Tibial artery (tissue), 4 donors: ENCODE measurements around the gene GET4.
A peak's percentile ranks its signal among the peaks of the same experiment; 100 is the strongest.

Source experiments
- DNase-seq, 2 donors: peaks; one replicate each; pipeline ENCODE4 v3.0.0-alpha.2; 2019
- H3K27ac ChIP-seq, 2 donors: fragments of 200-600 bp; sonication (generic) in 1 of 2; 1 replicate in 1 of 2; 2 replicates in 1 of 2; pipeline ENCODE4 v1.5.1; 2018 to 2019; ENCODE audit warnings: mild to moderate bottlenecking in 1 of 2
- H3K27me3 ChIP-seq, 2 donors: fragments of 200-600 bp; sonication (generic) in 1 of 2; one replicate each; pipeline versions ENCODE4 v1.5.1 to v1.6.0; 2016 to 2019
- H3K36me3 ChIP-seq, 3 donors: fragments of 200-600 bp; sonication (generic) in 2 of 3; one replicate each; pipeline ENCODE4 v1.5.1; 2016 to 2019; ENCODE audit warnings: mild to moderate bottlenecking in 2 of 3
- H3K4me1 ChIP-seq, 4 donors: fragments of 200-600 bp; sonication (generic) in 2 of 4; 1 replicate in 3 of 4; 2 replicates in 1 of 4; pipeline ENCODE4 v1.5.1; 2016 to 2019
- H3K4me3 ChIP-seq, 2 donors: fragments of 200-600 bp; sonication (generic) in 1 of 2; 1 replicate in 1 of 2; 2 replicates in 1 of 2; pipeline ENCODE4 v1.5.1; 2018 to 2019; ENCODE audit warnings: mild to moderate bottlenecking in 2 of 2
- H3K9me3 ChIP-seq, 3 donors: fragments of 200-600 bp; sonication (generic) in 1 of 3; one replicate each; pipeline ENCODE4 v1.5.1; 2016 to 2019
- intact Hi-C: fragments of 100-400 bp; cut with DNase I; formaldehyde crosslinking; loops from one replicate; pipeline ENCODE4 v1.15.0; 2023; ENCODE audit warnings: low total_unique reads
- TF ChIP-seq, protein P1 (sequence below), 2 experiments: fragments of 200-600 bp in 1 of 2; fragments of 450-650 bp in 1 of 2; IDR thresholded peaks; one replicate each; pipeline ENCODE4 v1.5.1; 2017 to 2019; ENCODE audit warnings: antibody characterized with exemption in 2 of 2, mild to moderate bottlenecking in 1 of 2, moderate library complexity in 1 of 2

The GET4 gene

GRCh38 chr7:902996-903395 lies 26.6 kb downstream of the GET4 start:
- Histone ChIP-seq H3K36me3 (peaks cover 0 to 17% (median 9%) of the 10 kb centered on the region in 3 donors), H3K4me3 (no peak overlapping the region), H3K27me3 (peaks cover 0 to 13% of the 10 kb centered on the region in 2 donors), H3K4me1 (peaks cover 0 to 19% (median 7%) of the 10 kb centered on the region in 4 donors), H3K9me3 (no peaks in the 10 kb centered on the region), H3K27ac (no peak overlapping the region)
- no peak for DNase-seq
- TF ChIP-seq, protein P1, sequence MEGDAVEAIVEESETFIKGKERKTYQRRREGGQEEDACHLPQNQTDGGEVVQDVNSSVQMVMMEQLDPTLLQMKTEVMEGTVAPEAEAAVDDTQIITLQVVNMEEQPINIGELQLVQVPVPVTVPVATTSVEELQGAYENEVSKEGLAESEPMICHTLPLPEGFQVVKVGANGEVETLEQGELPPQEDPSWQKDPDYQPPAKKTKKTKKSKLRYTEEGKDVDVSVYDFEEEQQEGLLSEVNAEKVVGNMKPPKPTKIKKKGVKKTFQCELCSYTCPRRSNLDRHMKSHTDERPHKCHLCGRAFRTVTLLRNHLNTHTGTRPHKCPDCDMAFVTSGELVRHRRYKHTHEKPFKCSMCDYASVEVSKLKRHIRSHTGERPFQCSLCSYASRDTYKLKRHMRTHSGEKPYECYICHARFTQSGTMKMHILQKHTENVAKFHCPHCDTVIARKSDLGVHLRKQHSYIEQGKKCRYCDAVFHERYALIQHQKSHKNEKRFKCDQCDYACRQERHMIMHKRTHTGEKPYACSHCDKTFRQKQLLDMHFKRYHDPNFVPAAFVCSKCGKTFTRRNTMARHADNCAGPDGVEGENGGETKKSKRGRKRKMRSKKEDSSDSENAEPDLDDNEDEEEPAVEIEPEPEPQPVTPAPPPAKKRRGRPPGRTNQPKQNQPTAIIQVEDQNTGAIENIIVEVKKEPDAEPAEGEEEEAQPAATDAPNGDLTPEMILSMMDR (IDR thresholded peaks at IDR 0.05) = no peak
- intact Hi-C loops = no loop called here

DNA sequence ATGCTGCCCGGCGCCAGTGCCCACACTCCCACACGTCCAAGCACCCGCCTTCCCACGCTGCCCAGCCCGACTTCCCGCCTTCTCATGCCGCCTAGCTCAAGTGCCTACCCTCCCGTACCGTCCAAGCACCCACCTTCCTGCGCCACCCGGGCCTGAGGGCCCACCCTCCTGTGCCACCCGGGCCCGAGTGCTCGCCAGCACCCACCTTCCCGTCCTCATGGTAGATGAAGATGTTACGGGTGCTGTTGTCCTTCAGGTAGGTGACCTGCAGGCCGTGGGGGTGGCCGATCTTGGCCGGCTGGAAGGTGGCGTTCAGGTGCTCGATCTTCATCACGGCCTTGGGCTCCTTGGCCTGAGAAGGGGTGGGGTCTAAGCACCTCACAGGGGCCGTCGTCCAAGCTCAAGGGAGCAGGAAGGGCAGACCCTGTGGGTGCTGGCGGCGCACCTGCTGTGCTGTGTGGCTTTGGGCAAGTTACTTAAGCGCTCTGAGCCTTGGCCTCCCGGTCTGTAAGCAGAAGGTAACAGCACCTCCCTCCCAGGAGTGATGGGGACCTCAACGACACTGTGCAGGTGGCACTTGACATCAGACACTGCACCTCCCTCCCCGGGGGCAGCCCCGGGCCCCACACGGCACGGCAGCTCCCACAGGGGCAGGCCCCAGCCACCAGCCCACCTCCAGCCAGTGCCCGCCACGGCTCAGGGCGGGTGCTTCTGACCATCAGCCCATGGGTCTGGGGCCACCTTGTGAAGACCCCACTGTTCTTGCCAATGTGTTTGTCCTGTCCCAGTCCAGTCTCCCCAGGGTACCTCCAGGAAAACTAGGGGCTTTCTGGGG lies 27.8 kb downstream of the GET4 start:
- Histone ChIP-seq H3K27me3 (peaks cover 0 to 13% of the 10 kb centered on the region in 2 donors), H3K9me3 (no peaks in the 10 kb centered on the region), H3K36me3 (peaks cover 0 to 5% (median 0%) of the 10 kb centered on the region in 3 donors), H3K27ac (no peak overlapping the region), H3K4me1 (peaks cover 0 to 24% (median 7%) of the 10 kb centered on the region in 4 donors), H3K4me3 (peak overlapping the region in 1 of 2 donors; percentile 35)
- intact Hi-C loops = no loop called here
- no peak for DNase-seq
- TF ChIP-seq, protein P1 (IDR thresholded peaks at IDR 0.05) = no peak

GRCh38 chr7:904847-905246 lies 28.5 kb downstream of the GET4 start:
- H3K27me3 ChIP-seq = peaks cover 0 to 13% of the 10 kb centered on the region in 2 donors
- peak overlapping the region in 1 of 2 donors; percentile 35 for H3K4me3 ChIP-seq

DNA sequence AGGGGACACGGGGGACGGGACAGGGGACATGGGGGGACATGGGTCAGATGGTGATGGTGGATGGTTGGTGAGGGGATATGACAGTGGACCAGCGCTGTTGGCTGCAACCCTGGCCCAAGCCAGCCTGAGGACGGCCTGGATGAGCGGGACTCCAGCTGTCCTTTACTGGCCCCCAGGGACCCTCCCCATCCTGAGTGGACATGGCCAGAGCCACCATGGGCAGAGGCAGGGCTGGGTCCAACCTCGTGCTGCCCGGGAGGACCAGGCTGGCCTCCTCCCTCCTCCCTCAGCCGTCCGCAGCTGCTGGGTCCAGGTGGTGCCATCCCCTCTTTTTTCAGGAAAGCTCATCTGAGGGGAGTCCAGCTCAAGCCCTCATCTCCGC lies 30.4 kb downstream of the GET4 start:
- TF ChIP-seq, protein P1 (IDR thresholded peaks at IDR 0.05) = no peak

More at GRCh38 chr7:904847-905246, 28.5 kb downstream of the GET4 start:
- Histone ChIP-seq H3K36me3 (no peaks in the 10 kb centered on the region), H3K4me1 (peaks cover 0 to 30% (median 9%) of the 10 kb centered on the region in 4 donors), H3K27ac (no peak overlapping the region), H3K9me3 (no peaks in the 10 kb centered on the region)
- TF ChIP-seq, protein P1 (IDR thresholded peaks at IDR 0.05) = no peak
- intact Hi-C loops = no loop called here
- DNase-seq = peak in 1 of 2 donors; percentile 66

GRCh38 chr7:907158-907980 lies 31.0 kb downstream of the GET4 start:
- Histone ChIP-seq H3K4me3 (no peak overlapping the region), H3K4me1 (peaks cover 0 to 17% (median 5%) of the 10 kb centered on the region in 4 donors), H3K36me3 (no peaks in the 10 kb centered on the region), H3K27me3 (peaks cover 0 to 13% of the 10 kb centered on the region in 2 donors), H3K9me3 (no peaks in the 10 kb centered on the region), H3K27ac (no peak overlapping the region)
- intact Hi-C loops = no loop called here
- TF ChIP-seq, protein P1 (IDR thresholded peaks at IDR 0.05) = no peak
- DNase-seq = peak in 1 of 2 donors; percentile 52

More for the DNA sequence above, 30.4 kb downstream of the GET4 start:
- no peak for DNase-seq
- intact Hi-C loops = no loop called here
- H3K27me3 ChIP-seq = peaks cover 0 to 13% of the 10 kb centered on the region in 2 donors
- no peaks in the 10 kb centered on the region for H3K9me3 ChIP-seq
- no peak overlapping the region for H3K27ac ChIP-seq
- no peak overlapping the region for H3K4me3 ChIP-seq
- H3K36me3 ChIP-seq = no peaks in the 10 kb centered on the region
- peaks cover 0 to 17% (median 5%) of the 10 kb centered on the region in 4 donors for H3K4me1 ChIP-seq
